HepG2 (cell line): ENCODE results near the gene GPX2. TPM values are rescaled to one million over a fixed set of nuclear protein-coding genes. Genes with fewer than 3 reads are reported as not detected.

Experiments used
- CEBPG ChIP-seq: IDR thresholded peaks from 2 replicates; pipeline ENCODE4 v1.6.1; 2016
- ERF ChIP-seq: IDR thresholded peaks from 2 replicates; pipeline ENCODE4 v1.6.1; 2018; ENCODE audit warnings: missing biosample characterization, missing genetic modification reagents
- FIP1L1 ChIP-seq: fragments of 200-400 bp; formaldehyde crosslinking; IDR thresholded peaks from 2 replicates; pipeline ENCODE4 v1.6.1; 2018; ENCODE audit warnings: low read depth, mild to moderate bottlenecking, low read length, moderate library complexity, borderline replicate concordance; ENCODE audit not compliant: insufficient read depth
- FOXJ3 ChIP-seq: sonication (generic); formaldehyde crosslinking; IDR thresholded peaks from 2 replicates; pipeline ENCODE4 v1.4.0; 2020; ENCODE audit warnings: missing genetic modification reagents, mild to moderate bottlenecking, borderline replicate concordance
- FOXO1 ChIP-seq: sonication (generic); formaldehyde crosslinking; IDR thresholded peaks from 2 replicates; pipeline ENCODE4 v1.4.0; 2020; ENCODE audit warnings: missing genetic modification reagents
- GABPB1 ChIP-seq: IDR thresholded peaks from 2 replicates; pipeline ENCODE4 v1.6.1; 2016; ENCODE audit warnings: mild to moderate bottlenecking, missing genetic modification reagents, moderate library complexity, missing compliant biosample characterization
- HNRNPL ChIP-seq: fragments of 200-400 bp; formaldehyde crosslinking; IDR thresholded peaks from 2 replicates; pipeline ENCODE4 v1.6.1; 2017; ENCODE audit warnings: mild to moderate bottlenecking, low read depth, low read length
- KDM2A ChIP-seq: sonication (generic); formaldehyde crosslinking; IDR thresholded peaks from 2 replicates; pipeline ENCODE4 v1.4.0; 2020; ENCODE audit warnings: low read depth, missing genetic modification reagents, borderline replicate concordance
- KDM3A ChIP-seq: IDR thresholded peaks from 2 replicates; pipeline ENCODE4 v1.6.1; 2018; ENCODE audit warnings: low read depth, missing compliant biosample characterization
- SP1 ChIP-seq, 2 experiments: fragments of 450-650 bp in 1 of 2; sonication (generic) in 1 of 2; formaldehyde crosslinking in 1 of 2; IDR thresholded peaks; 2 replicates each; pipeline versions ENCODE4 v1.4.0 to v1.6.1; 2016 to 2020; ENCODE audit warnings: missing genetic modification reagents in 1 of 2
- SP4 ChIP-seq: sonication (generic); formaldehyde crosslinking; IDR thresholded peaks from 2 replicates; pipeline ENCODE4 v1.8.1; 2023; ENCODE audit warnings: mild to moderate bottlenecking, missing genetic modification reagents
- TSC22D2 ChIP-seq: sonication (generic); formaldehyde crosslinking; IDR thresholded peaks from 2 replicates; pipeline ENCODE4 v1.5.1; 2020; ENCODE audit warnings: missing genetic modification reagents, mild to moderate bottlenecking, borderline replicate concordance
- ZMYM4 ChIP-seq: sonication (generic); formaldehyde crosslinking; IDR thresholded peaks from 2 replicates; pipeline ENCODE4 v1.8.1; 2023; ENCODE audit warnings: mild to moderate bottlenecking, missing genetic modification reagents
- ZNF331 ChIP-seq: sonication (generic); formaldehyde crosslinking; IDR thresholded peaks from 2 replicates; pipeline ENCODE4 v1.4.0; 2020; ENCODE audit warnings: missing genetic modification reagents
- ZNF484 ChIP-seq: sonication (generic); formaldehyde crosslinking; IDR thresholded peaks from 2 replicates; pipeline ENCODE4 v1.5.1; 2020; ENCODE audit warnings: mild to moderate bottlenecking, low read depth, missing genetic modification reagents, borderline replicate concordance
- ZNF570 ChIP-seq: sonication (generic); formaldehyde crosslinking; IDR thresholded peaks from 2 replicates; pipeline ENCODE4 v1.4.0; 2020; ENCODE audit warnings: mild to moderate bottlenecking, missing genetic modification reagents, borderline replicate concordance
- ZNF891 ChIP-seq: sonication (generic); formaldehyde crosslinking; IDR thresholded peaks from 2 replicates; pipeline ENCODE4 v1.5.0; 2020; ENCODE audit warnings: mild to moderate bottlenecking, missing genetic modification reagents
- polyA plus RNA-seq, 8 experiments: library from polyadenylated mRNA; depleted of rRNA in 3 of 8; stranded (reverse) in 7 of 8; unstranded in 1 of 8; fragments of >200 nt; fragmentation: Illumina TruSeq in 4 of 8; extraction: Trizol in 4 of 8; gene quantifications; 2 replicates each; pipeline versions ENCODE4 v1.2.1 to v1.2.3, GENCODE V29; 2011 to 2016; ENCODE audit warnings: low read depth in 4 of 8, missing spikeins in 1 of 8, mixed read lengths in 1 of 8; ENCODE audit not compliant: insufficient read depth in 1 of 8
- total RNA-seq, 5 experiments: library from RNA; depleted of rRNA; stranded (reverse); fragments of >200 nt; fragmentation: Illumina TruSeq; extraction: Trizol; gene quantifications; 2 replicates each; pipeline ENCODE4 v1.2.3, GENCODE V29; 2016; ENCODE audit warnings: low read depth in 1 of 5
- TF ChIP-seq, protein P1 (sequence below): sonication (generic); formaldehyde crosslinking; IDR thresholded peaks from 2 replicates; pipeline ENCODE4 v1.8.0; 2022; ENCODE audit warnings: mild to moderate bottlenecking, missing genetic modification reagents, moderate library complexity
- TF ChIP-seq, protein P2 (sequence below): sonication (generic); formaldehyde crosslinking; IDR thresholded peaks from 2 replicates; pipeline ENCODE4 v1.5.1; 2020; ENCODE audit warnings: missing genetic modification reagents, mild to moderate bottlenecking, borderline replicate concordance
- TF ChIP-seq, protein P3 (sequence below): sonication (generic); formaldehyde crosslinking; conservative IDR thresholded peaks from 2 replicates; pipeline ENCODE4 v1.8.0; 2022; ENCODE audit warnings: mild to moderate bottlenecking, moderate library complexity, missing genetic modification reagents

The GPX2 gene
- total and polyA plus RNA-seq, 2 of the 13 experiments (the other 11 are each of a cell fraction or from before 2014, with no cell fraction given) = 526 to 674 TPM

DNA sequence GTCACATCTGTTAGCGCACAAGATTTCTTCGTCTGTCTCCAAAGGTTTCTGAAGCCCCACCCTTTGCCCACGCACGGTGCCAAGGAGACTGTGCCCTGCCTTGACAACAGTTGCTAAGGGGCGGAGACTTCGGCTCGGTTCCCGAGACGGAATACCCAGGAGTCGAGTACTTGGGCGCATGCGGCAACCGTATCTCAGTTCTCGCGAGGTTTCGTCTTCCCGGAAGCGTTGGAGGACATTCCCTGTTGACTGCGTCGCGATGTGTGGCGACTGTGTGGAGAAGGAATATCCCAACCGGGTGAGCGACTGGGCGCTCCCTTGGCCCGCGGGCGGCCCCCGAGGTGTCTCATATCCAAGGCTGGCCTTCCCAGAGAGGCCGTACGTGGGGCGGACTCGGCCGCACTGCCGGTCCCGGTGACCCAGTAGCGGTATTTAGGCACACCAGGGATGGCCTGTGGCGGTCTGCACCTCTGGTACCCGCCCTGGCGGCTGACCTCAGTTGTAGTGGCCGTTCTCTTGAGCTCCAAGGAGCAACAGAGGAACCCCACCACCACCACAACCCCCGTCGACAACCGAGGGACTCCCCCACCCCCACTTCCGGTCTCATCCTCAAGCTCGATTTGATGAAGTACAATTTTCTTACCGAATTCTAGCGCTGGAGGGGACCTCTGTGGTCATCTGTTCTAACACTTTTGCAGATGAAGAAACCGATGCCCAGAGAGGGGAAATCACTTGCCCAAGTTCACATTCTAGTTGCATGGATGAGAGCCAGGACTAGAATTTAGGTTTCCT lies 28.1 kb downstream of the GPX2 start, which contains the start of gene CHURC1 (continued):
- TF ChIP-seq GABPB1 (peak; percentile 85), KDM2A (peak; percentile 88), SP4 (CRISPR knock-in tag) (peak; percentile 60; the same call in 1 of the 2 replicates), CEBPG (CRISPR knock-in tag) (0 out of 2 replicates have a peak, but pooled peaks have one; percentile 2), HNRNPL (peak; percentile 76), ZNF570 (CRISPR knock-in tag) (no peak), ZMYM4 (CRISPR knock-in tag) (peak; percentile 97), FOXJ3 (peak; percentile 30; the same call in 1 of the 2 replicates), ZNF891 (peak; percentile 95), FOXO1 (CRISPR knock-in tag) (peak; percentile 62), SP1 (IDR thresholded peaks at IDR 0.05) (no peak), SP1 (CRISPR knock-in tag; IDR thresholded peaks at IDR 0.05) (0 out of 2 replicates have a peak, but pooled peaks have one; percentile 23), KDM3A (CRISPR knock-in tag) (0 out of 2 replicates have a peak, but pooled peaks have one; percentile 58), ZNF484 (CRISPR knock-in tag) (no peak), ZNF331 (CRISPR knock-in tag) (peak; percentile 58; the same call in 1 of the 2 replicates), ERF (CRISPR knock-in tag) (0 out of 2 replicates have a peak, but pooled peaks have one; percentile 29), TSC22D2 (CRISPR knock-in tag) (0 out of 2 replicates have a peak, but pooled peaks have one; percentile 45), FIP1L1 (no peak)
- TF ChIP-seq, protein P1, sequence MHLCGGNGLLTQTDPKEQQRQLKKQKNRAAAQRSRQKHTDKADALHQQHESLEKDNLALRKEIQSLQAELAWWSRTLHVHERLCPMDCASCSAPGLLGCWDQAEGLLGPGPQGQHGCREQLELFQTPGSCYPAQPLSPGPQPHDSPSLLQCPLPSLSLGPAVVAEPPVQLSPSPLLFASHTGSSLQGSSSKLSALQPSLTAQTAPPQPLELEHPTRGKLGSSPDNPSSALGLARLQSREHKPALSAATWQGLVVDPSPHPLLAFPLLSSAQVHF = no peak
- TF ChIP-seq, protein P2, sequence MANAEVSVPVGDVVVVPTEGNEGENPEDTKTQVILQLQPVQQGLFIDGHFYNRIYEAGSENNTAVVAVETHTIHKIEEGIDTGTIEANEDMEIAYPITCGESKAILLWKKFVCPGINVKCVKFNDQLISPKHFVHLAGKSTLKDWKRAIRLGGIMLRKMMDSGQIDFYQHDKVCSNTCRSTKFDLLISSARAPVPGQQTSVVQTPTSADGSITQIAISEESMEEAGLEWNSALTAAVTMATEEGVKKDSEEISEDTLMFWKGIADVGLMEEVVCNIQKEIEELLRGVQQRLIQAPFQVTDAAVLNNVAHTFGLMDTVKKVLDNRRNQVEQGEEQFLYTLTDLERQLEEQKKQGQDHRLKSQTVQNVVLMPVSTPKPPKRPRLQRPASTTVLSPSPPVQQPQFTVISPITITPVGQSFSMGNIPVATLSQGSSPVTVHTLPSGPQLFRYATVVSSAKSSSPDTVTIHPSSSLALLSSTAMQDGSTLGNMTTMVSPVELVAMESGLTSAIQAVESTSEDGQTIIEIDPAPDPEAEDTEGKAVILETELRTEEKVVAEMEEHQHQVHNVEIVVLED (CRISPR knock-in tag) = peak; percentile 66; the same call in 1 of the 2 replicates
- TF ChIP-seq, protein P3, sequence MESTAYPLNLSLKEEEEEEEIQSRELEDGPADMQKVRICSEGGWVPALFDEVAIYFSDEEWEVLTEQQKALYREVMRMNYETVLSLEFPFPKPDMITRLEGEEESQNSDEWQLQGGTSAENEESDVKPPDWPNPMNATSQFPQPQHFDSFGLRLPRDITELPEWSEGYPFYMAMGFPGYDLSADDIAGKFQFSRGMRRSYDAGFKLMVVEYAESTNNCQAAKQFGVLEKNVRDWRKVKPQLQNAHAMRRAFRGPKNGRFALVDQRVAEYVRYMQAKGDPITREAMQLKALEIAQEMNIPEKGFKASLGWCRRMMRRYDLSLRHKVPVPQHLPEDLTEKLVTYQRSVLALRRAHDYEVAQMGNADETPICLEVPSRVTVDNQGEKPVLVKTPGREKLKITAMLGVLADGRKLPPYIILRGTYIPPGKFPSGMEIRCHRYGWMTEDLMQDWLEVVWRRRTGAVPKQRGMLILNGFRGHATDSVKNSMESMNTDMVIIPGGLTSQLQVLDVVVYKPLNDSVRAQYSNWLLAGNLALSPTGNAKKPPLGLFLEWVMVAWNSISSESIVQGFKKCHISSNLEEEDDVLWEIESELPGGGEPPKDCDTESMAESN (CRISPR knock-in tag) = 0 out of 2 replicates have a peak, but pooled peaks have one; percentile 39
